GM11168 (cell line): ENCODE results near the gene SLC12A2.

Experiments used
- in situ Hi-C: fragments of 300-500 bp; cut with MboI; formaldehyde crosslinking; loops from one replicate; pipeline ENCODE4 v1.12.0; 2022; ENCODE audit warnings: low sequenced_read_pairs; ENCODE audit not compliant: unreplicated experiment

The SLC12A2 gene

GRCh38 chr5:128083033-128083810 is at the start of gene SLC12A2:
SLC12A2 (plus strand) TSS chr5:128083766; CDS start chr5:128083955, 189 bp downstream.
- in situ Hi-C loops, result no loop called here

- in situ Hi-C loops, result no loop called here
Observed at GRCh38 chr5:128035689-128036088, 47.9 kb upstream of the SLC12A2 start.

GRCh38 chr5:128036950-128037349 is 46.6 kb upstream of the SLC12A2 start:
- in situ Hi-C loops, result no loop called here

- in situ Hi-C loops, result no loop called here
Observed at GRCh38 chr5:128038643-128039042, 44.9 kb upstream of the SLC12A2 start.

GRCh38 chr5:128040927-128041326 is 42.6 kb upstream of the SLC12A2 start:
- in situ Hi-C loops, result no loop called here

GRCh38 chr5:128052780-128053179 is 30.8 kb upstream of the SLC12A2 start:
- in situ Hi-C loops, result no loop called here

GRCh38 chr5:128053291-128053954 is 30.1 kb upstream of the SLC12A2 start:
- in situ Hi-C loops, result no loop called here

- in situ Hi-C loops, result no loop called here
Observed at GRCh38 chr5:128060644-128061385, 22.8 kb upstream of the SLC12A2 start.

GRCh38 chr5:128062172-128062746 is 21.3 kb upstream of the SLC12A2 start:
- in situ Hi-C loops, result no loop called here

- in situ Hi-C loops, result no loop called here
Observed at GRCh38 chr5:128074171-128074570, 9.4 kb upstream of the SLC12A2 start.

GRCh38 chr5:128074953-128075352 is 8.6 kb upstream of the SLC12A2 start:
- in situ Hi-C loops, result no loop called here

GRCh38 chr5:128077526-128077925 is 6.0 kb upstream of the SLC12A2 start:
- in situ Hi-C loops, result no loop called here

GRCh38 chr5:128081111-128081851 is 2.3 kb upstream of the SLC12A2 start:
- in situ Hi-C loops, result no loop called here

GRCh38 chr5:128082551-128083032 is 974 bp upstream of the SLC12A2 start:
- in situ Hi-C loops, result no loop called here

- in situ Hi-C loops, result no loop called here
Observed at GRCh38 chr5:128083811-128084227, 253 bp downstream of the SLC12A2 start.

GRCh38 chr5:128084228-128085167 is 932 bp downstream of the SLC12A2 start:
- in situ Hi-C loops, result no loop called here

- in situ Hi-C loops, result no loop called here
Observed at GRCh38 chr5:128085413-128085812, 1.8 kb downstream of the SLC12A2 start.

- in situ Hi-C loops, result no loop called here
Observed at GRCh38 chr5:128091579-128091978, 8.0 kb downstream of the SLC12A2 start.

GRCh38 chr5:128092144-128092543 is 8.6 kb downstream of the SLC12A2 start:
- in situ Hi-C loops, result no loop called here
